GM18909 (cell line): ENCODE measurements around the gene AACS.
A peak's percentile ranks its signal among the peaks of the same experiment; 100 is the strongest.
"Not testable (repeated sequence)": the region's sequence is repeated elsewhere in the genome, so short reads cannot be mapped to it uniquely, and the experiment has no call there.

Experiments
- ATAC-seq: cut with Tn5 transposase; IDR thresholded peaks from one replicate; pipeline ENCODE4 v1.9.1; 2021; ENCODE audit warnings: mild to moderate bottlenecking; ENCODE audit not compliant: unreplicated experiment, poor library complexity

The AACS gene

GRCh38 chr12:125065021-125065918 is at the start of gene AACS:
Gene AACS, plus strand, starts transcription at chr12:125065435. Its CDS starts 150 bp downstream, at chr12:125065585.
- peak; percentile 94 for ATAC-seq

GRCh38 chr12:125015680-125016310 is 49.4 kb upstream of the AACS start:
- ATAC-seq, result no peak

GRCh38 chr12:125017801-125018200 is 47.4 kb upstream of the AACS start:
- no peak for ATAC-seq

GRCh38 chr12:125018356-125018755 is 46.9 kb upstream of the AACS start:
- ATAC-seq, result no peak

- ATAC-seq, result no peak
Observed at GRCh38 chr12:125021096-125021495, 44.1 kb upstream of the AACS start.

GRCh38 chr12:125021771-125022170 is 43.5 kb upstream of the AACS start:
- no peak for ATAC-seq

GRCh38 chr12:125023065-125023464 is 42.2 kb upstream of the AACS start:
- no peak for ATAC-seq

- ATAC-seq, result no peak
Observed at GRCh38 chr12:125024949-125025563, 40.2 kb upstream of the AACS start.

GRCh38 chr12:125025606-125026235 is 39.5 kb upstream of the AACS start:
- no peak for ATAC-seq

GRCh38 chr12:125028106-125028505 is 37.1 kb upstream of the AACS start:
- ATAC-seq, result no peak

GRCh38 chr12:125029761-125030358 is 35.4 kb upstream of the AACS start:
- ATAC-seq, result no peak

GRCh38 chr12:125031471-125031870 is 33.8 kb upstream of the AACS start:
- not testable (repeated sequence) for ATAC-seq

- ATAC-seq, result no peak
Observed at GRCh38 chr12:125032466-125033152, 32.6 kb upstream of the AACS start.

GRCh38 chr12:125033288-125033687 is 31.9 kb upstream of the AACS start:
- ATAC-seq, result no peak

GRCh38 chr12:125038976-125039625 is 26.1 kb upstream of the AACS start:
- ATAC-seq, result no peak

- no peak for ATAC-seq
Observed at GRCh38 chr12:125049093-125049458, 16.2 kb upstream of the AACS start.

GRCh38 chr12:125050446-125050845 is 14.8 kb upstream of the AACS start:
- no peak for ATAC-seq

- no peak for ATAC-seq
Observed at GRCh38 chr12:125050868-125051267, 14.4 kb upstream of the AACS start.

GRCh38 chr12:125053821-125054220 is 11.4 kb upstream of the AACS start:
- ATAC-seq, result no peak
